Tibial nerve (tissue), 4 donors: ENCODE results near the gene EML1. TPM values are rescaled to one million over a fixed set of nuclear protein-coding genes. Genes with fewer than 3 reads are reported as not detected.

Experiments
- DNase-seq, 2 donors: peaks; one replicate each; pipeline ENCODE4 v3.0.0-alpha.2; 2019; ENCODE audit warnings: low spot score in 2 of 2
- H3K27ac ChIP-seq, 4 donors: fragments of 200-600 bp; sonication (generic) in 3 of 4; one replicate each; pipeline ENCODE4 v1.5.1; 2017 to 2019; ENCODE audit warnings: mild to moderate bottlenecking in 1 of 4
- H3K27me3 ChIP-seq, 2 donors: fragments of 200-600 bp; sonication (generic) in 1 of 2; one replicate each; pipeline versions ENCODE4 v1.5.1 to v1.6.0; 2017 to 2019
- H3K36me3 ChIP-seq, 3 donors: fragments of 200-600 bp; sonication (generic); one replicate each; pipeline ENCODE4 v1.5.1; 2018 to 2019
- H3K4me1 ChIP-seq, 4 donors: fragments of 200-600 bp; sonication (generic) in 3 of 4; one replicate each; pipeline ENCODE4 v1.5.1; 2017 to 2019
- H3K4me3 ChIP-seq, 4 donors: fragments of 200-600 bp; sonication (generic) in 3 of 4; one replicate each; pipeline ENCODE4 v1.5.1; 2017 to 2019; ENCODE audit warnings: mild to moderate bottlenecking in 1 of 4, moderate library complexity in 1 of 4
- H3K9me3 ChIP-seq, 4 donors: fragments of 200-600 bp; sonication (generic) in 3 of 4; one replicate each; pipeline ENCODE4 v1.5.1; 2017 to 2019
- CTCF ChIP-seq, 5 experiments: fragments of 200-600 bp in 3 of 5; fragments of 450-650 bp in 2 of 5; sonication (generic) in 3 of 5; IDR thresholded peaks; one replicate each; pipeline ENCODE4 v1.5.1; 2016 to 2019; ENCODE audit warnings: antibody characterized with exemption in 5 of 5, mild to moderate bottlenecking in 3 of 5, moderate library complexity in 2 of 5
- EP300 ChIP-seq, 2 donors: sonication (generic); formaldehyde crosslinking; IDR thresholded peaks; one replicate each; pipeline ENCODE4 v1.6.1; 2017; ENCODE audit warnings: antibody characterized with exemption in 2 of 2, mild to moderate bottlenecking in 1 of 2
- POLR2A ChIP-seq, 2 donors: fragments of 450-650 bp; IDR thresholded peaks; one replicate each; pipeline ENCODE4 v1.6.1; 2017; ENCODE audit warnings: antibody characterized with exemption in 2 of 2, mild to moderate bottlenecking in 2 of 2, moderate library complexity in 2 of 2
- WGBS, 2 donors: methylation state at CpG; one replicate each; pipeline ENCODE4 v1.1.5; 2018; 5-methylcytosine and 5-hydroxymethylcytosine counted together
- total RNA-seq, 4 donors: library from RNA; depleted of rRNA; stranded (reverse); fragments of >200 nt; gene quantifications; one replicate each; pipeline ENCODE4 v1.1.0, GENCODE V29; 2016

Gene EML1
- total RNA-seq, 4 donors from 2014 or later = 32.4 to 82.8 (median 55.2) TPM

DNA sequence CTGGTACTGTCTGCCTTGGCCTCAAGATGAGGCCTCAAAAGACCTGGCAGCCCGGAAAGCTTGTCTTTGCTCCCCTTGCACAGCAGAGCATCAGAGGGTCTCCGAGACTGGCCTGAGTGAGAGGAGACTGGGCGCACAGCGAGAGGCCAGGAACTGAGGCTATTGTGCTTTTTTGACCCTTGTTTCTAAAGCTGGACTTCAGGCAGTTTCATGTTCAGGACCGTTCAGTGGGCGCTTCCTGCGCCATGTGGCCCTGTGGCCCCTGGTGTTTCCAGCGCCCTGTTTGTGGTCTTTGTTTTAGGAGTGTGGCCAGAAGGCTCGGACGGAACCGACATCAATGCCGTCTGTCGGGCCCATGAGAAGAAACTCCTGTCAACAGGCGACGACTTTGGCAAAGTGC lies 145.7 kb downstream of the EML1 start:
- Histone ChIP-seq H3K36me3 (peaks cover 0 to 90% (median 0%) of the 10 kb centered on the region in 3 donors), H3K9me3 (no peaks in the 10 kb centered on the region), H3K4me1 (no peaks in the 10 kb centered on the region), H3K27ac (no peak overlapping the region), H3K4me3 (no peak overlapping the region), H3K27me3 (no peaks in the 10 kb centered on the region)
- 93 to 95% methylated on average over 14 to 15 of the region's 15 CpGs for WGBS, 2 donors
- TF ChIP-seq EP300 (IDR thresholded peaks at IDR 0.05) (no peak), POLR2A (IDR thresholded peaks at IDR 0.05) (no peak), CTCF (IDR thresholded peaks at IDR 0.05) (no peak)
- no peak for DNase-seq

DNA sequence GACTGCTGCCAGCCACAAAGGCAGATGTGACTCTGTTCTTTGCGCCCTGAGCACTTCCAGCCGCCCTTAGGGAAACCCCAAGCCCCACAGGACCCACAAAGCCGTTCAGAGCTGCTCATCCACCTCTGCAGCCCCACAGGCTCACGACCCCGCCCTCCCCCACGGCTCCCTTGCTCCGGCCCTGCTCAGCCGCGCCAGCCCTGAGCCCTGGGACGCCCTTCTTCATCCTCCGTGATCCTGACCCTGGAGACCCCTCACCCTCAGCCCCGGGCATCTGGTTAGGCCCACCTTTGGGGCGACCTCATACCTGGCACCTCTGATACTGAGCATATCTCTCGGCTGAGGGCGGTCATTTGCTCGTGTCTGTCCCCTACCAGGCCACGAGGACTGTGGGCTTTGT lies 146.2 kb downstream of the EML1 start:
- H3K4me3 ChIP-seq = no peak overlapping the region
- no peaks in the 10 kb centered on the region for H3K4me1 ChIP-seq
- DNase-seq = no peak
- H3K27me3 ChIP-seq = no peaks in the 10 kb centered on the region
- peaks cover 0 to 90% (median 0%) of the 10 kb centered on the region in 3 donors for H3K36me3 ChIP-seq
- no peaks in the 10 kb centered on the region for H3K9me3 ChIP-seq
- no peak overlapping the region for H3K27ac ChIP-seq
- WGBS, 2 donors = 89% methylated on average over 17 of the region's 17 CpGs
- TF ChIP-seq CTCF (IDR thresholded peaks at IDR 0.05) (no peak), POLR2A (IDR thresholded peaks at IDR 0.05) (no peak), EP300 (IDR thresholded peaks at IDR 0.05) (no peak)

GRCh38 chr14:99940064-99940463 lies 146.9 kb downstream of the EML1 start:
- DNase-seq = no peak
- no peaks in the 10 kb centered on the region for H3K4me1 ChIP-seq
- H3K9me3 ChIP-seq = no peaks in the 10 kb centered on the region
- WGBS, 2 donors = 94 to 95% methylated on average over 15 of the region's 15 CpGs
- no peak overlapping the region for H3K27ac ChIP-seq
- H3K27me3 ChIP-seq = no peaks in the 10 kb centered on the region
- no peak overlapping the region for H3K4me3 ChIP-seq
- peaks cover 0 to 83% (median 0%) of the 10 kb centered on the region in 3 donors for H3K36me3 ChIP-seq
- no peak for TF ChIP-seq POLR2A (IDR thresholded peaks at IDR 0.05)
- no peak for TF ChIP-seq EP300 (IDR thresholded peaks at IDR 0.05)
- TF ChIP-seq CTCF (IDR thresholded peaks at IDR 0.05) = no peak

GRCh38 chr14:99941211-99941610 lies 148.0 kb downstream of the EML1 start:
- Histone ChIP-seq H3K27me3 (no peaks in the 10 kb centered on the region), H3K9me3 (no peaks in the 10 kb centered on the region), H3K4me3 (no peak overlapping the region), H3K36me3 (peaks cover 0 to 76% (median 0%) of the 10 kb centered on the region in 3 donors), H3K27ac (no peak overlapping the region), H3K4me1 (peaks cover 0 to 1% (median 0%) of the 10 kb centered on the region in 4 donors)
- WGBS, 2 donors = 91 to 95% methylated on average over 1 of the region's 1 CpG
- no peak for TF ChIP-seq POLR2A (IDR thresholded peaks at IDR 0.05)
- no peak for TF ChIP-seq CTCF (IDR thresholded peaks at IDR 0.05)
- TF ChIP-seq EP300 (IDR thresholded peaks at IDR 0.05) = no peak
- no peak for DNase-seq

- 87 to 96% methylated on average over 9 of the region's 9 CpGs for WGBS, 2 donors
Observed at GRCh38 chr14:99943620-99944019, 150.4 kb downstream of the EML1 start.

More at GRCh38 chr14:99943620-99944019, 150.4 kb downstream of the EML1 start:
- no peaks in the 10 kb centered on the region for H3K9me3 ChIP-seq
- peaks cover 0 to 17% (median 4%) of the 10 kb centered on the region in 4 donors for H3K4me1 ChIP-seq
- no peak for TF ChIP-seq CTCF (IDR thresholded peaks at IDR 0.05)
- no peak for TF ChIP-seq EP300 (IDR thresholded peaks at IDR 0.05)
- no peak for TF ChIP-seq POLR2A (IDR thresholded peaks at IDR 0.05)
- DNase-seq = no peak
- H3K27me3 ChIP-seq = no peaks in the 10 kb centered on the region
- peaks cover 0 to 54% (median 0%) of the 10 kb centered on the region in 3 donors for H3K36me3 ChIP-seq
- H3K27ac ChIP-seq = no peak overlapping the region
- no peak overlapping the region for H3K4me3 ChIP-seq
